DMS53 treated with DMSO at 0.1 percent for 48 hours (cell line): Measurements from ENCODE around the gene NEURL1.
"Not testable (repeated sequence)": the region's sequence is repeated elsewhere in the genome, so short reads cannot be mapped to it uniquely, and the experiment has no call there.

Source experiments
- DNase-seq: peaks from one replicate; lab custom pipeline; 2025; ENCODE audit not compliant: unreplicated experiment; lab: John Stamatoyannopoulos, UW

Gene NEURL1

DNA sequence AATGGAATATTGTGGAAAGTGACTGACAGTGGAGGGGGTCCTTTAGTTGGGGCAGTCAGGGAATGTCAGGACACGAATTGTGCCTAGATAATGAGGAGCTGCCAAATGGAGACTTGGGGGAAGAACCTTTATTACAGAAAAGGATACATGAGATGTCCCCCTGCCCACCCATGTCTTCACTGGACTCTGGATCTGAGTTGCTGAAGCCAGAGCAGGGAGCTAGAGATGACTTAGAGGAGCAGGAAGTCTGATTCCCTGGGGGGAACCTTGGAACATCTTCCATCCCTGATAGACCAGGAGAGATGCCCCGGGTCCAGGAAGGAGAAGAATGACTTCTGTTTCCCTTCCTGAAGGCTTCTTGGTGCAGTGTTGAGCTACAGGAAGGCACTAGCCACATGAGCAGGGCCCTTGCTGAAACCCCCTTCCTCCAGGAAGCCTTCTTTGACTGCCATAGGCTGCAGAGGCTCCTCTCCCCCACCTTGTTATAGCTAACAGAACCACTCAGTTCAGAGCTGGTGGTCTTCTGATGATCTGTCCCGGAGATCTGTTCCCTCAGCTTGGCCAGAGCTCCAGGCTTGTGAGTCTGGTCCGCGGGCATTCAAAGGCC is 747 bp upstream of the NEURL1 start:
- DNase-seq, result no peak

DNA sequence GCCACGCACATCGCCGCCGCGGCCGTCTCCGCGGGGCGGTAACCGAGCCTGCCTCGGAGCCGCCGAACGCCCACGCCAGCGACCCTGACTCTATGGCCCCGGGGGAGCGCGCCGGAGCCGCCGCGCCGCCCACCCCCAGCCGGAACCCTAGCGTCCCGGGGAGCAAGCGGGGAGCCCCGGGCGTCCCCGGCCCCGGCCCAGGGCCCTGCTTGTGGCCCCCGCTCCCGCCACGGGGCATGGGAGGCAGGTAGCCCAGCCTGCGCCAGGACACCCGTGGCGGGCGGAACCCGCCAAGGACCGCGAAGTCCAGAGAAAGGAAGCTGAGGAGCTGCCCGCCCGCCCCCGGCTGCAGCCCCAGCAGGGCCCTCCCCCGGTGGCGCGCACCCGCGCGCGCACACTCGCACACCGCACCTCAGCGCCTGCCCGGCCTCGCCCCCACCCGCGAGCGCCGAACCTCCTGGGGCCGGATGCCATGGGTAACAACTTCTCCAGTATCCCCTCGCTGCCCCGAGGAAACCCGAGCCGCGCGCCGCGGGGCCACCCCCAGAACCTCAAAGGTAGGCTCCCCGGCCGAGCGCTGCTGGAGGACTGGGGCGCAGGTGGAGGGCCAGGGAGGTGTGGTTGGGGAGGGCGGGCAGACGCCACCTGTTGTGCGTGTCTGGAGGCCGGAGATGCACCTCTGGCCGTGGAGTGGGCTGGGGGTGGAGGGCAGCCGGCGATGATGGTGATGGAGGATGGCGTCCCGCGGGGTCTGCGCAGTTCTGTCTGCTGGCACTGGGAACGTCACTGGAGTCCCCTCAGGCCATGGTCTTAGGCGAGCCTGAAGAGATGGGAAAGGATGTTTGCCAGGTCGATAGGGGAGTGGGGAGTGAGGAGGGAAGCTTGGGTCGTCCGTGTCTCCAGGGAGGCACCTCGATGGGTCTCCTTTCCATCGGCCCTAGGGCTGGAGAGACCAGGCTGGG is 692 bp downstream of the NEURL1 start:
- no peak for DNase-seq

DNA sequence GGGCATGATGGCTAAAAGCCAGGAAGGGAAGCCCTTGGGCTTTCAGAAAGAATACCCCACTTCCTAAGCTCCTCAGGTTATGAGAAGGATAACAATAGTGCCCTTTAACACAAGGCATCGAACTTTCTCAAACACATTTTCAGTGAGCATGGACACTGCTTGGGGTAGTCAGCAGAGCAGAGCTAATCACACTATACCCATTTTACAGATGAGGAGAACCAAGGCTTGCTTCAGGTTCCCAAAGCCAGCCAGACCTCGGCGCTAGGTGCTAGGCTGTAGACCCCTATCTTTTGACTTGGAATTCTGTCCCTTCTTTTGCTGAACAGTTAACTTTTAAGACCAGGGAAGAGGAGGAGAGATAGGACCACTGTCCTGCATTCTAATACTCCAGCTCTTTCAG is 1.8 kb downstream of the NEURL1 start:
- no peak for DNase-seq

DNA sequence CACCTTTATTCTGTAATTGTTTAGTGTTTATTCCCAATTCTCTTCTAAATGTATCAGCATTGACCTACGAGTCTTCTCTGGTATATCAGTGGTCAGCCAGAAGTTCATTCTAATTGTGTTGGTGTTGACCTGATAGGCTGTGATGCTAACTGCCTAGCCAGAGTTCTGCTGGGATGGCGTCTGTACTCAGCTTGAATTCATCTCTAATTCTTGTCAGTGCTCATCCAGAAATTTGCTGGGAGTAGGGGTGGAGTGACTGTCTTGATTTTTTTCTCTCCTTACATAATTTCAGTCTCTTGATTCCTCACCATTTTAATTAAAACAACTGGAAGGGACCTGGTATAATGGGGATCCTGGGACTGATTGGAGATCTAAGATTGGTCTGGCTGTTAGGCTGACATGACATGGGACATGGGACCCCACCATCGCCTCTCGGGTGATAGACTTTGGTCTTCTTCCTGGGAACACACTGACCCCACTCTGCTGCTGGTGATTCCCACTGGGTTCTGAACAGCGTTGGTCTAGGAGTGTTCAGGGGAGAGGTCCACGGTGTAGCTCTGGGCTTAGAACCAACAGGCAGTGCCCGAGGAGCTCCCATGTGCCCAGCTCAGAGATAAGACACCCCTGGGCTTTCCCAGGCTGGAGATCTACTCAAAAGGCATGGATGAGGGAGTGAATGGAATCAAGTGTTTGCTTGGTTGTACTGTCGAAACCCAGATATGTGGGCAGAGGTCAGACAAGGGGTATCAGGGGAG is 3.8 kb downstream of the NEURL1 start:
- no peak for DNase-seq

DNA sequence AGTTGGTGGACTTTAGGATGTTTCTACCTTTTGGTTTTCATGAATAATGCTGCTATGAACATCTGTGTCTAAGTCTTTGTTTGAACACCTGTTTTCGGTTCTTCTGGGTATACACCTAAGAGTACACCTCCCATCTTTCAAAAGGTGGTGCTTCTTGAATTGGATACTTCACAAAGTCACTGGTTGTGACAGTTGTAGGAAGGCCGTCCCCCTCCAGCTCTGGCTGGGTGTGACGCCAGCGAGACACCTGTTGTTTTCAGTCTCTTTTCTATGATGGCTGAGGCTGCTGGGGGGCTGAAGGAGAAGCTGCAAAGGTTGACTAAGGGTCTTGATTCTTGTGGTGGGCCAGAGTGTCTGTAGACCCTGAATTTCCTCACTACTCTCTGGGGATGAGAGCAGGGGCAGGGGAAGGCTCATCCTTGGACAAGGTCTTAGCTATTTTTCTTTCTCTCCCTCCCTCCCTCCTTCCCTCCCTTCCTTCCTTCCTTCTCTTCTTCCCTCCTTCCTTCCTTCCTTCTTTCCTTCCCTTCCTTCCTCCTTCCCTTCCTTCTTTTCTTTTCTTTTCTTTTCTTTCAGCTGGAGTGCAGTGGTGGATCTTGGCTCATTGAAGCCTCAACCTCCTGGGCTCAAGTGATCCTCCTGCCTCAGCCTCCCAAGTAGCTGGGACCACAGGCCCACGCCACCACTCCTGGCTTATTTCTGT is 5.6 kb downstream of the NEURL1 start:
- DNase-seq, result peak; percentile 78

DNA sequence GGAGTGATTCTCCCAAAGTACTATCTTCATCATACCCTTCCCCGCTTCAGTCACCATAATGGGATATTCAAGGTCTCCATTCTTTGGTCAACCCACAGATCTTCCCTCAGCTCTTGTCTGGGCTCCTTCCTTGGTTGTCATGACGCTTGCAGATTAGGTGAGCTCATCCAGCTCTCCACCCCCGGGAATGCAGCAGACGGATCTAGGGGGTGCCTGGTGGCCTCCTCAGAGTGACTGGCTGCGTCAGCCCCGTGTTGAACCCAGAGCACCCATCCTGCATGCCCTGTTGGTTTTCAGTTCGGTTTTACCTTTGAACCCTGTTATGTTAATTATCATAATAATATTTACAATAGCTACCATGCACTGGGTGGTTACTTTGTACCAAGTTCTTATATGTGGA is 6.4 kb downstream of the NEURL1 start:
- no peak for DNase-seq

DNA sequence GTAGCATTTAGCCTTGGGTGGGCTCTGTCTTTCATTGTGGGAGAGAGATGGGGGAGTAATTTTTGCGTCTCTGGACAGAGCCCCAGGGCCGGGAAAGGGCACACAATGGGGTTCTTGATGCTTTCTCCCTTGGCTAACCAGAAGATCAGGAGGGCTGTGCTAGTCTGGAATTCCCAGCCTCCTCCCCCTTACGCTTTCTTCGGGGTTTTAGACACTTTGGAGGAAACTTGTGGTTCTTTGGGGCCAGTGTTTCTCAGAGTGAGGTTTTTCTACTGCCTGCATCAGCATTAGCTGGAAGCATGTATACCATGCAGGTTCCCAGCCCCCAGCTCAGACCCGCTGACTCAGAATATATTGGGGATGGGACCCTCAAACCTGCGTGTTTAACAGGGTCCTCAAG is 7.0 kb downstream of the NEURL1 start:
- no peak for DNase-seq

DNA sequence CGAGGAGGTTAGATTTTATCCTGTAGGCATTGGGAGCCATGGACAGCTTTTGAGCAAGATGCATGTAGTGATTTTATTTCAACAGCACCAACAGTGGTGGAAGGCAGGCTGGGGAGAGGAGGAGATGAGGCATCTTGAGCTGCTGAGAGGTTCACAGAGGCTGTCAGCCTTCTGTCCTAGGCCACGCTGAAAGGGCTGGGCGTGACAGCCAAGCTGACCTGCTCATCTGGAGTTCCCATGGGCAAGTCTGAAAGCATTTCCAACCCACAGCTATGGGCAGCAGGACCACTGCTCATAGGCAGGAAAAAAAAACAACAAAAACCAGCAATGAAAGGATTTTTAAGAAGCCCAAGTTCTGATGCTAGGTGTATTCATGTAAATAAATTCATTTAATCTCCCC is 7.7 kb downstream of the NEURL1 start:
- DNase-seq, result no peak

DNA sequence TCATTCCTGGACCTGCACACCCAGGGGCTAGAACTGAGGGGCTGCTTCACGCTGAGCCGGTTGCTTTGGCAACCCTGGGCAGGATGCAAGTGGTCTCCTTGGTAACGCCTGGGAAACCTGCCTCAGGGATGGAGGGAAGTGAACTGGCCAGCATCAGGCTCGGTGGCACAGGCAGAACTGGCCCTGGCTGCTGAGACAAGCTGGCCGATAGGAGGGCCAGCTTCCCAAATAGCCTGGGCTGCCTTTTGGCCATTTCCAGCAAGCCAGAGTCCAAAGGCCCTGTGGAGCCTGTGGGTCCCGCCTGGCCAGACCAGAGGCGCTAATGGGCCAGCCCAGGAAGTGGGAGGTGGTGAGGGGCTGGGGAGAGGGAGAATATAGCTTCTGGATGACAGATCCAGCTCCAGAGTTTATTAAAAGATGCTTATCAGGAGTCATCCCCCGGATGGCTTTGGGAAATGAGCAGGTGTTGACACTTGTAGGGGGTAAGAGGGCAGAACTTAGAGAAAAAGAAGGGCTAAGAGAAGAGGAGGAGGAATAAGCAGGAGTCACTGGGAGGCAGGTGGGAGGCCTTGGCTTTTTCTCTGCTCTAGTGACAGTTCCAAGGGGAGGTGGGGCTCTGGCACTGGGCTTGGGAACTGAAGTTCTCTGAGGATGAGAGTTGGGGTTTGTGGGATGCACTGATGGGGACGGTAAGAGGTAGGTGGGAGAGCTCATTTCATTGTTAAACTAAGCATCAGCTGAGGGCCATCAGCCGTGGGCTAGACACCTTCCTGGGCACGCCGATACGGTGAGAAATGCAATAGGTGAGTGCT is 9.6 kb downstream of the NEURL1 start:
- DNase-seq, result no peak

DNA sequence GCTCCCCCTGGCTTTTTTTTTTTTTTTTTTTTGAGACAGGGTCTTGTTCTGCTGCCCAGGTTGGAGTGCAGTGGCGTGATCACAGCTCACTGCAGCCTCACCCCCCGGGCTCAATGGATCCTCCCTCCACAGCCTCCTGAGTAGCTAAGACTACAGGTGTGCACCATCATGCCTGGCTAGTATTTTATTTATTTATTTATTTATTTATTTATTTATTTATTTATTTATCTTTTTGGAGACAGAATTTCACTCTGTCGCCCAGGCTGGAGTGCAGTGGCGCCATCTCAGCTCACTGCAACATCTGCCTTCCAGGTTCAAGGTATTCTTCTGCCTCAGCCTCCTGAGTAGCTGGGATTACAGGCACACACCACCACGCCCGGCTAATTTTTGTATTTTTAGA is 10.3 kb downstream of the NEURL1 start:
- DNase-seq, result not testable (repeated sequence)

DNA sequence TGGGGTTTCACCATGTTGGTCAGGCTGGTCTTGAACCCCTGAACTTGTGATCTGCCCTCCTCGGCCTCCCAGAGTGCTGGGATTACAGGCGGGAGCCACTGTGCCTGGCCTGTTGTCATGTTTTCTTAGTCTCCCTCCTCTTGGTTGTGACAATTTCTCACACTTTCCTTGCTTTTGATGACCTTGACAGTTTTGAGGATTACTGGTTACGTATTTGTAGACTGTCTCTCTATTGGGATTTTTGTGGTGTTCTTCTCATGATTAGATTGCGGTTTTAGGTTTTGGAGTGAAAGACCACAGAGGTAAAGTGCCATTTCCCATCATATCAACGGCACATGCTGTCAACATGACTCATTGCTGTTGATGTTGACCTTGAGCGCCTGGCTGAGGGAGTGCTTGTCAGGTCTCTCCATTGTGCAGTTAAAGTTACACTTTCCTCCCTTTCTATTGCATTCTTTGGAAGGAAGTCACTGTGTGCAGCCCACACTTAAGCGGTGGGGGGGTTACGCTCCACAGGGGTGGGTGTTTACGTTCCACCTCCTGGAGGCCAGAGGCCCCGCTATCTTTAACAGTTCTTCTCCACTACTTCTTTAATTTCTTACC is 10.8 kb downstream of the NEURL1 start:
- peak; percentile 74 for DNase-seq

DNA sequence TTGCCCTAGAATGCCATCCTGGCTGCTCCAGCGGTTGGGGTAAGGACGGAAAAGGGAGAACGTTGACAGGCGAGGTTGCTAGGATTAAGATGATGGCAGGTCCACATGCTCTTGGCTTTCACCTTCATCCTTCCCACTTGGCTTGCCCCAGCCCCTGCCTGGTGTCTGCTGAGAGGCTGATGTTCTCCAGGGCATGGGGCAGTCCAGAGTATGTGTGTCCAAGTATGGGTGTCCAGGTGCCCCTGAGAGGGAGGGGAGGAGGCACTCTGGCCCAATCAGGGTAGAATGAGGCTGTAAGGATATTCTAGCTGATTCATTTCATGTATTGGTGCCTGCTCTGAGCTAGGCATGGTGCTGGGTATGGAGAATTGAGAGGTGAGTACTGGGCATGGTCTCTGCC is 12.6 kb downstream of the NEURL1 start:
- no peak for DNase-seq

DNA sequence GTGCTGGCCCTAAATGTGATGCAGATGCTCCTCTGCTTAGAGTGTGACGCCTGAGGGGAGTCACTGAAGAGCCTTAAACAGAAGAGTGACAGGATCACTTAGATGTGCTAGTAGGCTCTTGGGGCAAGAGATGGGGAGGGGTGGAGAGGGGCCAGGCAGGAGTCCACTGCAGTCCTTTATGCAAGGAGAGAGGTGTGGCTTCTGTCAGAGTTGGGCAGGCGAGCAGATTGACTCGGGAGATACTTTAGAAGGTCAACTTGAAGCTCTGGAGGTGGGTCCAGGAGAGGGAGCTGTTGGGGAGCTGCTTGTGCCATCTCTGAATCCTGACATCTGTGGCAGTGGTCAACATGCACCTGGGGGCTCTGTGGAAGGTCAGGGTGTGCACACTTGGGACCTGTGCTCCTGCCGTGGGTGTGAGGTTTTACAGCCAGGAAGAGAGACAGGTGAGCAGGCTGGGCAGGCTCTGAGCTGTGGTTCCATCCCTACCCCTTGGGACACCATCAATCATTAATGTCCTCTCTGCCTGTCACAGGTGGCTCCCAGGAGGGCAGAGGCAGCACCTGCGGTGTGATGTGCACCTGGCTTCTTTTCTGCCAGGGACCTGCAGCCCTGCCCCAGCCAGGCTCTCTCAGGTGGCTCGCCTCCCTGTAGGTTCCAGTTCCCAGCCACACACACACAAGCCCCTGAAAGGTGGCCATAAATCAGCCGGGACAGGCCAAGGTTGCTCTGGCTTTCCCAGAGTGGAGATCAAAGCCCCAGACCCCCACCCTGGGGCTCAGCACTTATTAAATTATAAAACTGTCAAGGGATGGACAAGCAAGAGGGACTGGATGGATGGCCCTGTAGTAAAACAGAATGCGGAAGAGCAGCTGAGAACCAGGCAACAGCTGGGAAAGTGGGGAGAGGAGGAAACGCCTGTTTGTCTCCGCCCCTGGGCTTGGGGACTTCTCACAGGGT is 14.0 kb downstream of the NEURL1 start:
- DNase-seq, result peak; percentile 92

DNA sequence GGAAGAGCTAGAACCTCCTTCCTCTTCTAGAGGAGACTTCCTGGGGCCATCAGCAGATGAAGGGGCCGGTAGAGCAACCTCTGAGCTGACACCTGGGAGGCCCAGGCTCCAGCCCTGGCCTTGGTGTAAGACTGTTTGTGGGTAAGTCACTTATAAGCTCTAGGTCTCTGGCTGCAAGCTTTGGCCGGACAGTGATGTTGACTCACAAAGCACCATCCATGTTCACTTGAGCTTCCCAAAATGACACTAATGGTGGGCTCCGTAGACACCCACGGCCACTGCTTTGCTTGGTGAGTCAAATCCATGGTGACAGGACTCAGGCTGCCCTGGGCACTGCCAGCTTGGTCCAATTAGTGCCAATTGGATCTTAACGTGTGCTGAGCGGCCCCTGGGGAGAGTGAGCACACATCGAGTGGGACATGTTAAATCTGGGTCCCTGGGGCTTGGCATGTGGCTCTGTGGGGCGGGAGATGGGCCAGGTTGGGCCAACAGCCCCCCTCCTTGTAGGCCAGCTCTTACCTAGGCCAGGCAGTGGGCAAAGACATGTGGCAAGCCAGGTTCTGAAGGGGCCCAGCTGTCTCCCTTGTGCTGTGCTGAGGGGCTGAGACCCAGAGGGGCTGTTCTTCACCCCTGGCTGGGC is 16.7 kb downstream of the NEURL1 start:
- DNase-seq, result no peak

DNA sequence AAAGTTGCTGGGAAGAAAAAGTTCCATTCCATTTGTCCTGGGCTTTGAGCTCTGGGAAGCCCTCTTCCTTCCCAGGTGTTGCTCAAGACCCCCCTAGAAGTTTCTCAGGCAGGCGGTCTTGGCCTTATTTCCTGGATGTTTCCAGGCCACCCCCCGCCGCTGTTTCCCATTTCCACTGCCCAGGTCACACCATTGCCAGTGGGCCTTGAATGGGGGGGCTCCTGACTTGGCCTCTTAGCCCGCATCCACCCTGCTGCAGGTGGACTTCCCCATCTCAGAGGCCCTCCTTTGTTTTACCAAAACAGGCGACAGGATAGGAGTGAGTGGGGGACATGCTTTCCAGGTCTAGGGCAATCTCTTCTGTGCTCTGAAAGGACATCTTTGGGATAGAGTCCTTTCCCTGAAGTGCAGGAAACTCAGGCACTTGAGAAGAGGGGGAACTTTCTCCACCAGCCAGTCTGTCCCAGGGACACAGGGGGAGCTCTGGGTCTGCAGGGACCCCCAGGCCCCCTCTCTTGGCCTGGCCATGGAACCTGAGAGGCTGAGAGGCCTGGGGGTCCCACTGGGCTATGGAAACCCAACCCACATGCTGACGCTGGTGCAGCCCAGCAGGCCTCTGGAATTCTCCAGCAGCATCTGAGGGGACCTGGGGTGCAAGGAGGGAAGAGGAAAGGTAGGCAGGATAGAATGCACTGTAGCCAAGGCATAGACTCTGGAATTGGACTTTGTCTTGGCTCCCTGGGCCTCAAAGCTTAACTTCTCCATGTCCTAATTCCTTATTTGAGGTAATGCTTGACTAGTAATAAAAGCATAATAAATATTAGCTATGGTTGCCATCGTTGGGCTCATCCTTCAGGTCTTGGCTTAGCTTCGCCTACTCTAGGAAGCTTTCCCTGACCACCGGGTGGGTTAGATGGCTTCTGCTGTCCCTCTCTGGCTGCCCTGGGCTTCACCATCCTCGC is 17.6 kb downstream of the NEURL1 start:
- no peak for DNase-seq

DNA sequence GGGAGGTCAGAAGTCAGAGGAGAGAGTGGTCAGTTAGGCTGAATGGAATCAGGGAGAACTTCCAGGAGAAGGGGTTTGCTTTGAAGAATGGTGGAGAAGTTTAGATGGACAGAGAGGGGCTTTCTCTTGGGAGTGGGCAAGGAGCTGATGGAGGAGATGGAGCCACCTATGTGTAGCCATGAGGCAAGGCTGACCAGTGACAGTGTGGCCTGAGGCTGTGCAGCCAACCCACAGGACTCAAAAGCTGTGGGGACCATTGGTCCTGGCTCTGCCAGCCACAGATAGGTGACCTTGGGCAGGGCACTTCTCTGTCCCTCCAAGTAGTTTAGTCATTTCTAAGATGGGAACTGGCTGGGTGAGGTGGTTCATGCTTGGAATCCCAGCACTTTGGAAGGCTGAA is 18.7 kb downstream of the NEURL1 start:
- DNase-seq, result no peak
